GM12801 (cell line): Measurements from ENCODE around the gene TMEM187.

ENCODE experiments used
- CTCF ChIP-seq: IDR thresholded peaks from one replicate; pipeline ENCODE4 v1.5.1; 2011; ENCODE audit warnings: control low read depth; ENCODE audit not compliant: insufficient read length; ENCODE audit errors: extremely low read depth

TMEM187 gene

GRCh38 chrX:153972368-153973126 is at the start of gene TMEM187:
Gene TMEM187, plus strand, starts transcription at chrX:153972754. Its CDS starts 9,309 bp downstream, at chrX:153982063.
- no peak for TF ChIP-seq CTCF

GRCh38 chrX:153922932-153923857 is 49.4 kb upstream of the TMEM187 start:
- no peak for TF ChIP-seq CTCF

GRCh38 chrX:153924149-153924861 is 48.2 kb upstream of the TMEM187 start:
- TF ChIP-seq CTCF, result no peak

- TF ChIP-seq CTCF, result no peak
These were observed 47.2 kb upstream of the TMEM187 start for GRCh38 chrX:153925387-153925738.

- TF ChIP-seq CTCF, result no peak
These were observed 46.6 kb upstream of the TMEM187 start, which contains the start of gene ARHGAP4 for GRCh38 chrX:153925739-153926551. Gene ARHGAP4, minus strand, starts transcription at chrX:153926264. Its CDS starts 62 bp downstream, at chrX:153926202.

- TF ChIP-seq CTCF, result no peak
These were observed 46.0 kb upstream of the TMEM187 start for GRCh38 chrX:153926552-153926857.
